ENCODE measurements around the gene CDC42EP1. TPM values are rescaled to one million over a fixed set of nuclear protein-coding genes. Genes with fewer than 3 reads are reported as not detected.

Gene CDC42EP1
- total RNA-seq, 2 experiments from 2014 or later: not detected

DNA sequence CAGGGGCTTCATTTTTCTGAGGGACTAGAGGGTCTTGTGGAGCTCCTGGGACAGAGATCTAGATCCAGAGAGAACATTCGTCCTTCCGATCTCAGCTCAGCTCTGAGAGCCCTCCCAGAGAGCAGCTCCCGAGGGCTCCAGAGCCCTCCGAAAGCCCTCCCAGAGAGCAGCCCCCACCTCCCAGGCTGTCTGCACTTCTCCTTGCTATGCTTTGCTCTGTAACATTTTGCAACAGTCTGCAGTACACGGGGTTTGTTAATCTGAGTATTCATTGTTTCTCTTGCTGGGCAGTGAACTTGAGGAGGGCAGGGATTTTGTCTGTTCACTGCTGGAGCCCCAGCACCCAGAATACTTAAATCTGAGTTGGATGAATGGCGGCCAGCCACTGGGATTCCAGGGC lies 50.9 kb downstream of the CDC42EP1 start:
- intact Hi-C loops (cut with DNase I, micrococcal nuclease): no loop called here
- Histone ChIP-seq H3K36me3 (ENCODE audit: insufficient read depth, low read length) (peaks cover 17% of the 10 kb centered on the region), H3K27ac (ENCODE audit: low read depth in 1 of 2, low read length in 2 of 2) (no peak overlapping the region), H3K9me3 (ENCODE audit: control insufficient read depth in 1 of 2, insufficient read depth in 1 of 2, low read length in 2 of 2) (no peaks in the 10 kb centered on the region), H3K4me1 (ENCODE audit: insufficient read depth, low read length) (peaks cover 51% of the 10 kb centered on the region), H3K27me3 (ENCODE audit: control insufficient read depth in 1 of 2, insufficient read depth in 2 of 2, low read length in 2 of 2) (no peaks in the 10 kb centered on the region), H3K4me3 (ENCODE audit: low read length) (no peak overlapping the region)
- TF ChIP-seq, protein P1, sequence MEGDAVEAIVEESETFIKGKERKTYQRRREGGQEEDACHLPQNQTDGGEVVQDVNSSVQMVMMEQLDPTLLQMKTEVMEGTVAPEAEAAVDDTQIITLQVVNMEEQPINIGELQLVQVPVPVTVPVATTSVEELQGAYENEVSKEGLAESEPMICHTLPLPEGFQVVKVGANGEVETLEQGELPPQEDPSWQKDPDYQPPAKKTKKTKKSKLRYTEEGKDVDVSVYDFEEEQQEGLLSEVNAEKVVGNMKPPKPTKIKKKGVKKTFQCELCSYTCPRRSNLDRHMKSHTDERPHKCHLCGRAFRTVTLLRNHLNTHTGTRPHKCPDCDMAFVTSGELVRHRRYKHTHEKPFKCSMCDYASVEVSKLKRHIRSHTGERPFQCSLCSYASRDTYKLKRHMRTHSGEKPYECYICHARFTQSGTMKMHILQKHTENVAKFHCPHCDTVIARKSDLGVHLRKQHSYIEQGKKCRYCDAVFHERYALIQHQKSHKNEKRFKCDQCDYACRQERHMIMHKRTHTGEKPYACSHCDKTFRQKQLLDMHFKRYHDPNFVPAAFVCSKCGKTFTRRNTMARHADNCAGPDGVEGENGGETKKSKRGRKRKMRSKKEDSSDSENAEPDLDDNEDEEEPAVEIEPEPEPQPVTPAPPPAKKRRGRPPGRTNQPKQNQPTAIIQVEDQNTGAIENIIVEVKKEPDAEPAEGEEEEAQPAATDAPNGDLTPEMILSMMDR (IDR thresholded peaks at IDR 0.05): no peak
- POLR2A ChIA-PET: no interaction called here
- DNase-seq: no peak
- Mint-ChIP-seq H3K27me3 (no peaks in the 10 kb centered on the region), H3K4me1 (ENCODE audit: low read depth) (peaks cover 32% of the 10 kb centered on the region), H3K9me3 (no peaks in the 10 kb centered on the region), H3K36me3 (ENCODE audit: low read depth) (peaks cover 27% of the 10 kb centered on the region), H3K4me3 (peak overlapping the region; percentile 30), H3K27ac (no peak overlapping the region)
- ATAC-seq (ENCODE audit: poor library complexity): no peak
- CTCF ChIA-PET: no interaction called here

DNA sequence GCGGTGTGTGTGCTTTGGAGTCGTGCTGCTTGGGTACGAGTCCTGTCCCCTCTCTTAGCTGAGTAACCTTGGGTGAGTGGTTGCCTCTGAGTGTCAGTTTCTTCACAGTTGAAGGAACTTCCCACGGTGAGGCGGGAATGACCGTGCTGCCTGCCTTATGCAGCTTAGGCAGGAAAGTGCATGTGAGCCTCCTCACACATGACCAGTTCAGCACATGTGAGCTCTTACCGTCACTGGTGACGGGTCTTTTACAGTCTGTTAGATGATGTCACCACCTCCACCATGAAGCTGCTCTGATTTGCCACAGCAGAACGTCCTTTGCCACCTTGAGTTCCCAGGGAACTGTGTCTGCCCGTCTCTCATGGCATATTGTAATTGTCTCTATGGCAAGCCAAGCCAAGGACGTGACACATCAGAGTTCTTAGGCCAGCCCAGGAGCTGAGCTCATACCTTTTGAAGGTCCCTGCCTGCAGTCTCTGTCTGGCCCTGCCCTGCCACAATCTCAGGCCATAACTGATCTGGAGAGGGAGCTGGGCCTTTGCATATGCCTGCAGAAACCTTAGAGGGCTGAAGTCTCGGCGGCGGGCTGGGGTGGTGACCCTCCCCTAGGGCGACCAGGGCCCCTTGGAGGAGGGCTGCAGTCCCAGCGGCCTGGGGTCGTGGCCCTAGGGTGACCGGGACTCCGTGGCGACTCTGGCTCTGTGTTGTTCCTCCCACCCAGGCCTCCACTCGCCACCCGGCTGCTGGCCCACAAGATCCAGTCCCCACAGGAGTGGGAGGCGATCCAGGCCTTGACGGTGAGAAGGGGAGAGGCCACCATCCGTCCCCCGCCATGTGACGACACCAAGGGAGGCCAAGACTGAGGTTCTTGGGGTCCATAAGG lies 56.2 kb downstream of the CDC42EP1 start:
- Histone ChIP-seq H3K9me3 (ENCODE audit: control insufficient read depth in 1 of 2, insufficient read depth in 1 of 2, low read length in 2 of 2) (no peaks in the 10 kb centered on the region), H3K27ac (ENCODE audit: low read depth in 1 of 2, low read length in 2 of 2) (no peak overlapping the region), H3K4me3 (ENCODE audit: low read length) (no peak overlapping the region), H3K36me3 (ENCODE audit: insufficient read depth, low read length) (peaks cover 64% of the 10 kb centered on the region), H3K27me3 (ENCODE audit: control insufficient read depth in 1 of 2, insufficient read depth in 2 of 2, low read length in 2 of 2) (no peaks in the 10 kb centered on the region), H3K4me1 (ENCODE audit: insufficient read depth, low read length) (peaks cover 5% of the 10 kb centered on the region)
- no peaks in the 10 kb centered on the region for H3K4me1 Mint-ChIP-seq (ENCODE audit: low read depth)
- H3K27me3 Mint-ChIP-seq: no peaks in the 10 kb centered on the region
- POLR2A ChIA-PET: interaction anchor here (0.8 to 1.4 kb wide), 4 partner anchors 8 to 42 kb away, joined by 3 to 8 read pairs (median 4); partner anchors contain the start of genes GGA1 and PDXP
- intact Hi-C loops (cut with DNase I, micrococcal nuclease): no loop called here
- H3K9me3 Mint-ChIP-seq: no peaks in the 10 kb centered on the region
- H3K27ac Mint-ChIP-seq: no peak overlapping the region
- H3K36me3 Mint-ChIP-seq (ENCODE audit: low read depth): peaks cover 55% of the 10 kb centered on the region
- H3K4me3 Mint-ChIP-seq: no peak overlapping the region
- ATAC-seq (ENCODE audit: poor library complexity): no peak
- peak in 1 of 14 experiments; percentile 24 for DNase-seq
- TF ChIP-seq, protein P1 (IDR thresholded peaks at IDR 0.05): no peak
- CTCF ChIA-PET: no interaction called here

DNA sequence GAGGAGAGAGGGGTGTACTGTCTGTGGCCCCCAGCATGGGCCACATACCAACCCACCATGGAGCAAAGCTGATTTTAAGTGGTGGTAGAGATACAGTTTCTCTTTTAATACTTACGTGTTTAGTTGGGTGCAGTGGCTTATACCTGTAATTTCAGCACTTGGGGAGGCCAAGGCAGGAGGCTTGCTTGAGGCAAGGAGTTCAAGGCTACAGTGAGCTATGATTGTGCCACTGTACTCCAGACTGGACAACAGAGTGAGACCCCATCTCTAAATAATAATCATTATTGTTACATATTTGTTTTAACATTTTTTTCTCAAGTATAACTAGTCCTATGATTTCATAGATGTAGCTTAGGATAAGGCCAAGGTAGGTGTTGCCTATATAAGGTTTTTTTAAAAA lies 57.2 kb downstream of the CDC42EP1 start:
- TF ChIP-seq, protein P1 (IDR thresholded peaks at IDR 0.05): no peak
- Mint-ChIP-seq H3K36me3 (ENCODE audit: low read depth) (peaks cover 55% of the 10 kb centered on the region), H3K27me3 (no peaks in the 10 kb centered on the region), H3K9me3 (no peaks in the 10 kb centered on the region), H3K4me1 (ENCODE audit: low read depth) (no peaks in the 10 kb centered on the region), H3K4me3 (no peak overlapping the region), H3K27ac (no peak overlapping the region)
- H3K9me3 ChIP-seq (ENCODE audit: control insufficient read depth in 1 of 2, insufficient read depth in 1 of 2, low read length in 2 of 2): no peaks in the 10 kb centered on the region
- ChIA-PET CTCF (interaction anchor here (0.9 kb wide), 1 partner anchor 64 kb away, joined by 4 read pairs; no protein-coding TSS in a partner anchor), POLR2A (interaction anchor here (0.7 to 1.4 kb wide), 4 partner anchors 9 to 1473 kb away, joined by 3 to 8 read pairs (median 5); partner anchors contain the start of genes GGA1 and PDXP)
- DNase-seq (no peak), ATAC-seq (ENCODE audit: poor library complexity) (no peak)
- H3K27ac ChIP-seq (ENCODE audit: low read depth in 1 of 2, low read length in 2 of 2): no peak overlapping the region
- intact Hi-C loops (cut with DNase I, micrococcal nuclease): no loop called here
- H3K36me3 ChIP-seq (ENCODE audit: insufficient read depth, low read length): peaks cover 69% of the 10 kb centered on the region
- no peaks in the 10 kb centered on the region for H3K27me3 ChIP-seq (ENCODE audit: control insufficient read depth in 1 of 2, insufficient read depth in 2 of 2, low read length in 2 of 2)
- no peak overlapping the region for H3K4me3 ChIP-seq (ENCODE audit: low read length)
- peaks cover 2% of the 10 kb centered on the region for H3K4me1 ChIP-seq (ENCODE audit: insufficient read depth, low read length)
